Ishikawa (cell line): ENCODE data around the gene CREB3L2.
A peak's percentile ranks its signal among the peaks of the same experiment; 100 is the strongest.

Source experiments
- CEBPB ChIP-seq: IDR thresholded peaks from 2 replicates; pipeline ENCODE4 v1.6.1; 2012
- CREB1 ChIP-seq: IDR thresholded peaks from 2 replicates; pipeline ENCODE4 v1.6.1; 2012; ENCODE audit warnings: low read depth
- EGR1 ChIP-seq: IDR thresholded peaks from 2 replicates; pipeline ENCODE4 v1.6.1; 2012
- EP300 ChIP-seq: IDR thresholded peaks from 2 replicates; pipeline ENCODE4 v1.6.1; 2012; ENCODE audit warnings: borderline replicate concordance
- FOXM1 ChIP-seq: IDR thresholded peaks from 2 replicates; pipeline ENCODE4 v1.6.1; 2012; ENCODE audit warnings: low read depth, borderline replicate concordance
- MAX ChIP-seq: IDR thresholded peaks from 2 replicates; pipeline ENCODE4 v1.6.1; 2012
- NFIC ChIP-seq: IDR thresholded peaks from 2 replicates; pipeline ENCODE4 v1.6.1; 2012
- RAD21 ChIP-seq: IDR thresholded peaks from 2 replicates; pipeline ENCODE4 v1.6.1; 2012; ENCODE audit warnings: low read depth
- REST ChIP-seq: IDR thresholded peaks from 2 replicates; pipeline ENCODE4 v1.6.1; 2012; ENCODE audit warnings: low read depth, mild to moderate bottlenecking
- TAF1 ChIP-seq: IDR thresholded peaks from 2 replicates; pipeline ENCODE4 v1.6.1; 2012; ENCODE audit warnings: low read depth, mild to moderate bottlenecking
- TCF12 ChIP-seq: IDR thresholded peaks from 2 replicates; pipeline ENCODE4 v1.6.1; 2012; ENCODE audit warnings: low read depth
- TEAD4 ChIP-seq: IDR thresholded peaks from 2 replicates; pipeline ENCODE4 v1.6.1; 2012
- USF1 ChIP-seq: IDR thresholded peaks from 2 replicates; pipeline ENCODE4 v1.6.1; 2012
- YY1 ChIP-seq: IDR thresholded peaks from 2 replicates; pipeline ENCODE4 v1.6.1; 2012; ENCODE audit warnings: low read depth
- ZBTB7A ChIP-seq: IDR thresholded peaks from 2 replicates; pipeline ENCODE4 v1.6.1; 2012; ENCODE audit warnings: low read depth

The CREB3L2 gene

DNA sequence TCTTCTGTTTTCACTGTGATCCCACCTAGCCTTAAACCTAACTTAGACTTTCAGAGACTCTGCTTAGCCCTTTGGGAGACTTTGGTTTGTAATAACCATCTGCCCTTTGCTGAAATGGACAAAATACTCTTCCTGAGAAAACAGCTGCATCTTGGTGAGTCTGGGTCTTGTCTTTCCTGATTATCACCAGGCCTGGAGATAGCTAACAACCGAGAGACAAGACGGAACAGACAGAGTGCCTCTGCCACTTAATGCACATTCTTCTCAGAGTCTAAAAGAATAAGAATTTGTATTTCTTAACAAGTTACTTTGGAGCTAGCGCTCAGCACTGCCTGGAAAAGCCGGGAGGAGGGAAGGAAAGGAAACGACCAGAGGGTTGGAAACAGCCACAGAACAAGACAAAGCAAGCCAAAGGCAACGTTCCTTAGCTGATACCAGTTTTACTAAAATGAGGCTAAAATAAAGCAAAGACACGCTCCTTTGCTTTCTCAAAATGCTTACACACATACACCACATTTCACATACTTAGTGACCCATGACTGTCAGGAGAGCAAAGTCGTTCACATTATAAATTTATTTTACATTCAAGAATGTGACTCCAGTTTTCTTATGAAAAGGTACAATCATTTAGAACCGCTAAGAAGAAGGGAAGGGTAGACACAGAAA, 84.8 kb downstream of the CREB3L2 start:
- TF ChIP-seq TEAD4 (peak; percentile 81), ZBTB7A (no peak), EP300 (peak; percentile 14; the same call in 1 of the 2 replicates)

DNA sequence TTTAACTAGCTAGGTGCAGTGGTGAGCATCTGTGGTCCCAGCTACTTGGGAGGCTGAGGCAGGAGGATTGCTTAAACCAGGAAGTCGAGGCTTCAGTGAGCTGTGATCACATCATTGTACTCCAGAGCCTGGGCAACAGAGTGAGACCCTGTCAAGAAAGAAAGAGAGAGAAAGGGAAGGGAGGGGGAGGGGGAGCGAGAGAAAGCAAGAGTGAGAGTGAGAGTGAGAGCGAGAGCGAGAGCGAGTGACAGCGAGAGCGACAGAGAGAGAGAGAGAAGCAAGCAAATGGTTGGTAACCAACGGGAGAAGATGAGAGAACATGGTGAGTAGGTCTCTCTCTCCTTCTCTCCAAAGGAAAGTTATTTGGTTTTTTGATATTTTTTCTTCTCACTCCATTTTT, 85.3 kb downstream of the CREB3L2 start:
- TF ChIP-seq FOXM1 (no peak), TEAD4 (no peak), EP300 (no peak), USF1 (no peak), CREB1 (no peak), REST (no peak), CEBPB (no peak), MAX (no peak), ZBTB7A (no peak), RAD21 (no peak)

- TF ChIP-seq RAD21 (no peak), REST (no peak), TCF12 (no peak), FOXM1 (no peak), TAF1 (no peak), EGR1 (no peak), MAX (no peak), CREB1 (no peak), NFIC (no peak), CEBPB (no peak)
These were observed 86.6 kb downstream of the CREB3L2 start for GRCh38 chr7:137915266-137915665.

DNA sequence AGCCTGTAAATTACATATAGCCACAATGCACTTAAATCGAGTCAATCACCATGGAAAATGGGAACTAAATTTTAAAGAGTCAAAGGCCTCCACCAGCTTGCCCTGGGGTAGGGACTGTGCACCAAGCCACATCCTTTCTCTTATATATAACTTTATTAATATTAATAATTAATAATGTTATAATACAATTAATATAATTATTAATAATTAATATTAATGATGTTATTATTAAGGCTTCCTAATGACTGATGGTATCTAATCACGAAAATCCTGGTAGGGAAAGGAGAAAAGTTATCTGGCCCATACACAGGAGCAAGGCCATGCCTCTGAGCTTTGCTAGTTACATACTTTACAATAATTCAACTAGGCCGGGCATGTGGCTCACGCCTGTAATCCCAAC, 87.9 kb downstream of the CREB3L2 start:
- TF ChIP-seq TEAD4, result no peak
- no peak for TF ChIP-seq EGR1
- TF ChIP-seq TAF1, result no peak
- TF ChIP-seq RAD21, result no peak
- no peak for TF ChIP-seq TCF12
- TF ChIP-seq REST, result no peak
- TF ChIP-seq MAX, result no peak
- no peak for TF ChIP-seq ZBTB7A
- no peak for TF ChIP-seq YY1
- no peak for TF ChIP-seq EP300
- no peak for TF ChIP-seq USF1
- no peak for TF ChIP-seq CEBPB
- no peak for TF ChIP-seq NFIC
- TF ChIP-seq CREB1, result no peak
- no peak for TF ChIP-seq FOXM1

DNA sequence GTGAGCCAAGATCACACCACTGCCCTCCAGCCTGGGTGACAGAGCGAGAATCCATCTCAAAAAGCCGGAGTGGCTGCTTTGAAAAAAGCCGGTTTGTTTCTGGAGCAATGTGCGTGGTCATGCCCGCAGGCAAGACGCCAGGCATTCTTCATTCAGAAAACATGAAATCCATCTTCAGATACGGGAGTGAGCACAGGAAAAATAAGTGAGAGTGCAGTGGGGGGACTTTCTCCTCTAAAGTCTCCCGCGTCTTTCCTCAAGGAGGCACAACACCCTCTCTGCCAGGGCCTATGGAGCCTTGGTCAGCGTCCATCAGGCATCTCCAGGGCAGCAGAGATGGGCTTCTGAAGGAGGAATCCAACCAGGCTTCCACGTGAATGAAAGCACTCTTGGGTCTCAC, 92.8 kb downstream of the CREB3L2 start:
- TF ChIP-seq REST (no peak), TEAD4 (no peak), EP300 (no peak), MAX (no peak)
